ENCODE results near the gene C21orf58.
"Not testable (repeated sequence)": the region's sequence is repeated elsewhere in the genome, so short reads cannot be mapped to it uniquely, and the experiment has no call there.

C21orf58 gene

GRCh38 chr21:46323710-46324389 lies at the start of gene C21orf58, which contains the start of gene PCNT:
Gene C21orf58 (minus strand): TSS chr21:46323870. CDS start chr21:46322738, 1,132 bp downstream.
Gene PCNT (plus strand): TSS chr21:46324156. CDS start chr21:46324229, 73 bp downstream.
- peak; percentile 89 to 90 for DNase-seq

GRCh38 chr21:46372947-46373346 lies 49.3 kb upstream of the C21orf58 start:
- DNase-seq = not testable (repeated sequence)

GRCh38 chr21:46372014-46372485 lies 48.4 kb upstream of the C21orf58 start:
- DNase-seq = no peak

DNA sequence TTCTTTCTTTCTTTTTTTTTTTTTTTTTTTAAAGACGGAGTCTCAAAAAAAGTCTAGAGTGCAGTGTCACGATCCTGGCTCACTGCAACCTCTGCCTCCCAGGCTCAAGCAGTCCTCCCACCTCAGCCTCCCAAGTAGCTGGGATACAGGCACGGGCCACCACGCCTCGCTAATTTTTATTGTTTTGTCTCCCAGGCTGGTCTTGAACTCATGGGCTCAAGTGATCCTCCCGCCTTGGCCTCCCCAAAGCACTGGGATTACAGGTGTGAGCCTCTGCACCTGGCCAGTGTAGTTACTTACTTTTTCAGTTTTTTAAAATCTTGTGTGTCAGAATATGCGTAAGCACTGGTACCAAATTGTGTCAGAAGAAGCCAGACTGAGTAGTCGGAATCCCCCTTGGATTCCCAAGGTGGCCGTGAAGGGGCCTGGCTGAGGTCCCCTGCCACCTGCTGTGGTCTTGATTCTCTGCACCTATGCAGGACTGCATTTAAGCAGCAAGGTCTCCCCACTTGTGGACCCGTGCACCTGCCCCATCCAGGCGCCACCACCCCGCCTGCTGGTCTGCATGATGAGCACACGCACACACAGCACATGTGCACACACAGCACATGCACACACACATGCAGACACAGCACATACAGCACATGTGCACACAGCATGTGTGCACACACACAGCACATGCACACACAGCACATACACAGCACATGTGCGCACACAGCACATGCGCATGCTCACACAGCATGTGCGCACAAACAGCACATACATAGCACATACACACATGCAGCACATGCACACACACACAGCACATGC lies 47.7 kb upstream of the C21orf58 start:
- no peak for DNase-seq

DNA sequence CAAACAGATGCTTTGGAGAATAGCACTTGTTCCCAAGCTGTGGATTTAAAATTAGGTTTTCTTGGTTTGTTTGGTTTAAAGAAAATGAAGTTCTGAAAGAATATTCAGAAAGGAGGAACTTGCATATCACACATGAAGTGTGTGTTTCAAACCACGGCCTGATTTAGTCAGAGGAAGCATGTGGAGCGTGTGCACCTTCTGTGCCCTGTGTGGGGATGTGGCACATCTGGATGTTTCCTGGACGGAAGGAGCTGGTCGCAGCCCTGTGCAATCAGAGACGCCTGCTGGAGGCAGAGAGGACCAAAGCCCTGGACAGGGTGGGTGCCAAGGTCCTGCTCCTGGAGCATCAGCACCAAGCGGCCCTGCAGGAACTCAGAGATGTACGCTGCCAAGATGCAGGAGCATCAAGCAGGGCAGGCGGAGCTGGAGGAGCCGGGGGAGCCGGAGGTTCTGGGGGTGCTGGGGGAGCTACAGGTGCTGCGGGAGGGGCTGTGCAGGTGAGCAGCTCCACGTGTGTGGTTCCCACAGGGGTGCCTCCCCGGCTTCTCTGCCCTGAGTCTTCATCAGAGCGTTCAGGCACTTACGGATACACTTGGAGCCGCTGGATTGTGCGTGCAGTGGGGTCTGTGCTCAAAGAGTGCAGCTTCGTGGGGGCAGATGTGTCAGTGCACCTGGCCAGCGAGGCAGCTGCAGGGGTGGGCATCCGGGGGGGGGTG lies 46.0 kb upstream of the C21orf58 start:
- DNase-seq = peak in 1 of 2 donors; percentile 80

DNA sequence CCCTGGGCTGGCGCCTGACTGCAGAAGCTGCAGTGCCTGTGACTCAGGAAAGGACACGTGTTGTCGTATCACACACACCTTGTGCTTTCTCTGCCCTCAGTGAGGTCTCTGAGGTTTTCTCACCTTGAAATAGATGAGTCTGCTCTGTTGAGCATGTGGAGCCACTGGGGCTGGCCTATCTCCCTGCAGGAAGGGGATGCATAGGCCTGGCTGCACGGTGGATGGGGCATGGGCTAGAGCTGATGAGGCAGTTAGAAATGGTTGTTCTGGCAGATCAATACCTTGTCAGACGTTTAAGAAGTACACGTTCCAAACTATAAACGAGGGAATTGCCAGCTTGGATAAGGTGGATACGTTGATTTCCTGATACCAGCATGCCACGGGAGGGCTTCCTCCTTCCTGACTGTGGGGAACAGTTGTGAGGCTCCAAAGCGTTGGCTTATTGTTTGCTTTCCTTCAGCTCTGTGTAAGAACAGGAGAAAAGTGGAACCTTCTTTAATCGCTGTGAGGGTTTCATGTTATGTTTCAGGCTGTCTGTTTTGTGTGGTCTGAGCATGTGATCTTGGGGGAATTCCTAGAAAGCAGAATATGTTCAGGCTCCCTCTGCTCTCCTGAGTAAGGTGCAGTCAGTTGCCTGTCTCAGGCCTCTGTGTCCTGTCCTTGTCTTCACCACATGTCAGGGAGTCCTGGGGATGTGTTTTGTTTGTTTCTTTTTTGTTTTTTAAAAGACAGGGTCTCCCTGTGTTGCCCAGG lies 45.0 kb upstream of the C21orf58 start:
- DNase-seq = peak in 1 of 2 donors; percentile 25

DNA sequence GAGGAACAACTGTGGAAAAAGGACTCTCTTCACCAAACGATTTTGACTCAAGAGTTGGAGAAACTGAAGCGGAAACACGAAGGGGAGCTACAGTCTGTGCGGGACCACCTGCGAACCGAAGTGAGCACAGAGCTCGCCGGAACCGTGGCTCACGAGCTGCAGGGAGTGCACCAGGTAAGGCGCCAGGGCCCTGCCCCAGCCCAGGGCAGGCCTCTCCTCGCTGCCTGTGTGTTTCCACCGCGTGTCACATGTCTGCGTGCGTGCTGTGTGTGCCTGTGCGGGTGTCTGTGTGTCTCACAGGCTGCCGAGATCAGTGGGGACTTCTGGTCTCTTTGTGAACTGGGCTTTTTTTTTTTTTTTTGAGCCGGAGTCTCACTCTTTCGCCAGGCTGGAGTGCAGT lies 43.3 kb upstream of the C21orf58 start:
- DNase-seq = no peak

GRCh38 chr21:46366561-46366960 lies 42.9 kb upstream of the C21orf58 start:
- no peak for DNase-seq

- DNase-seq = no peak
Measured at GRCh38 chr21:46366091-46366490, 42.4 kb upstream of the C21orf58 start.

GRCh38 chr21:46363698-46364097 lies 40.0 kb upstream of the C21orf58 start:
- DNase-seq = no peak

DNA sequence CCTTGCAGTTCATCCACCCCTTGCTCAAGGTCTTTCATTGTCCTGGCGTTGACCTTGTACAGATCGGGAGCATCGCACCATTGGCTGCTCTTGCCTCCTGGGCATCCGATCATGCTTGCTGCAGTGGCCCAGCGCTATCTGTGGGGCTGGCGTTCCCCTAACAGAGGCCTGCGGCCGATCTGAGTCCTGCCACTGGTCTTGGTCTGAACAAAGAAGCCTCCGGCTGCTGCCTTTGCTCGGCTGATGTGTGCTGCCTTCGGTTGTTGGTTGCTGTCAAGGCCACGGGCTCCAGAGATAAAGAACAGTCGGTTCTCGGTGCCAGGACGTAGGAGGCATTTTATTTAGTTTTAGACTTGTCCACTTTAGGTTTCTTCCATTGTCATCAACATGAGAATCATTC lies 39.3 kb upstream of the C21orf58 start:
- no peak for DNase-seq

DNA sequence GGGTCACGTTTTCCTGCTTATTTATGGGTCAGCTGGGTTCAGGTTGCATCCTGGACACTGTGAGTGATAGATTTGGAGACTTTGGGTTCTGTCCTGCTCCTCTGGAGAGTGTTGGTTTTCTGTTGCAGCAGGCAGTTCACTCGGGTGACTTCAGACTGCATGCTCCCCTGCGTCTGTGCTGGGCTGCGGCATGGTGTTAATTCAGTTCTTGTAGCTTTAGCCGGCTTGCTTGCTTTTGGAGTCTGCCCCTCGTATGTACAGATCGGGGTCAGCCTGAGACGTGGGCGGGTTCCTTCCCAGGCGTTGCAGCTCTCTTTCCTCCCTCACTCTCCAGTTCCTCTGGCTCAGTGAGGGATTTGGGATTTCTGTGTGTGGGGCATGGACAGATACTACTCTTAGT lies 38.3 kb upstream of the C21orf58 start:
- DNase-seq = no peak

- no peak for DNase-seq
Measured at GRCh38 chr21:46361176-46361575, 37.5 kb upstream of the C21orf58 start.

GRCh38 chr21:46357684-46358425 lies 34.2 kb upstream of the C21orf58 start:
- DNase-seq = no peak

GRCh38 chr21:46357335-46357604 lies 33.6 kb upstream of the C21orf58 start:
- no peak for DNase-seq

GRCh38 chr21:46356494-46357334 lies 33.0 kb upstream of the C21orf58 start:
- DNase-seq = no peak

DNA sequence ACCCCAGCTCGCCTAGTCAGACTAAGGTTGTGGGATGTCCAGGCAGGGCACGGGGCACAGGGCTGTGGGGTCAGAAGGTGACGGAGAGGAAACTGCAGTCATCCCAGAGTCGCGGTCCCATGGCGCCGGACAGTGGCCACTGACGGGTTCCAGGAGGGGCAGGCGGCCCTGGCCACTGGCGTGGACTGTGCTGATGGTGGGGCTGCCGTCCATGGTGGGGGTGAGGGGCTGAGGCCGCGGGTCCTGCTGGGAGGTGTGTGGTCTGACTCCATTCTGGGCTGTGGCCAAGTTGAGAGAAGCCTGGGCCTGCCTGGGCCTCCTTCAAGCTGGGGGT lies 32.3 kb upstream of the C21orf58 start:
- no peak for DNase-seq

- no peak for DNase-seq
Measured at GRCh38 chr21:46355161-46356004, 31.7 kb upstream of the C21orf58 start.

- DNase-seq = no peak
Measured at GRCh38 chr21:46354518-46354917, 30.8 kb upstream of the C21orf58 start.

DNA sequence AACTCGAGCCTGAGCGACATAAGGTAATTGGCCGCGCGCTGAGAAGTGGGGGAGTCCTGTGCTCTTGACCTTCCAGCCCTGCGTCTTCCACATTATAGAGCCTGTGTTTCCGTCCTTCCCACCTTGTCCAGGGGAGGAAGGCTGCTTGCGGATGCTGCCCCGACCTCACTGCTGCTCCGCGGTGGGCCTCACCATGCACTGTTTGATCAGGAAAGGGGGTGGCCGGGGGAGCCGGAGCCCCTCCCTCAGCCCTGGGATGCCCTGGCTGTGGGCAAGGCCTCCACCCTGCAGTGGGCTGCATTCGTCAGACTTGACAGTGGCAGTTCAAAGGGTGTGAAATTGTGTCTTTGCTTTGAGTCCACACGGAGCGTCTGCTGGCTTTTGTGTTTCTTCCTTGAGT lies 30.4 kb upstream of the C21orf58 start:
- DNase-seq = no peak
